Breast epithelium (tissue), 4 donors: ENCODE measurements around the gene ZNF576. TPM values are rescaled to one million over a fixed set of nuclear protein-coding genes. Genes with fewer than 3 reads are reported as not detected.
A peak's percentile ranks its signal among the peaks of the same experiment; 100 is the strongest.
"Not testable (repeated sequence)": the region's sequence is repeated elsewhere in the genome, so short reads cannot be mapped to it uniquely, and the experiment has no call there.

Source experiments
- DNase-seq, 2 donors: peaks; one replicate each; pipeline ENCODE4 v3.0.0-alpha.2; 2019; ENCODE audit warnings: low spot score in 2 of 2
- H3K27ac ChIP-seq, 2 donors: fragments of 200-600 bp; sonication (generic) in 1 of 2; one replicate each; pipeline ENCODE4 v1.5.1; 2016 to 2019; ENCODE audit warnings: mild to moderate bottlenecking in 1 of 2
- H3K27me3 ChIP-seq, 2 donors: fragments of 200-600 bp; sonication (generic) in 1 of 2; one replicate each; pipeline versions ENCODE4 v1.5.1 to v1.6.0; 2017 to 2019; ENCODE audit warnings: control low read depth in 1 of 2, mild to moderate bottlenecking in 1 of 2
- H3K36me3 ChIP-seq: fragments of 200-600 bp; one replicate; pipeline ENCODE4 v1.5.1; 2019
- H3K4me1 ChIP-seq, 2 donors: fragments of 200-600 bp; sonication (generic); one replicate each; pipeline ENCODE4 v1.5.1; 2016 to 2019; ENCODE audit warnings: control low read depth in 1 of 2
- H3K4me3 ChIP-seq, 3 donors: fragments of 200-600 bp; sonication (generic); 1 replicate in 2 of 3; 2 replicates in 1 of 3; pipeline ENCODE4 v1.5.1; 2016 to 2019; ENCODE audit warnings: mild to moderate bottlenecking in 3 of 3, moderate library complexity in 2 of 3
- H3K9me3 ChIP-seq, 2 donors: fragments of 200-600 bp; sonication (generic) in 1 of 2; one replicate each; pipeline ENCODE4 v1.5.1; 2016 to 2019; ENCODE audit warnings: control low read depth in 1 of 2
- CTCF ChIP-seq, 3 donors: fragments of 450-650 bp; IDR thresholded peaks; one replicate each; pipeline ENCODE4 v1.5.1; 2016 to 2017; ENCODE audit warnings: antibody characterized with exemption in 3 of 3, mild to moderate bottlenecking in 3 of 3, moderate library complexity in 3 of 3
- POLR2A ChIP-seq: fragments of 450-650 bp; IDR thresholded peaks from one replicate; pipeline ENCODE4 v1.6.1; 2016; ENCODE audit warnings: antibody characterized with exemption, mild to moderate bottlenecking, moderate library complexity
- POLR2AphosphoS5 ChIP-seq, 3 donors: sonication (generic); formaldehyde crosslinking; IDR thresholded peaks; one replicate each; pipeline ENCODE4 v1.6.1; 2017; ENCODE audit warnings: antibody characterized with exemption in 3 of 3
- intact Hi-C: fragments of 100-400 bp; cut with DNase I; formaldehyde crosslinking; loops from one replicate; pipeline ENCODE4 v1.15.1; 2023; ENCODE audit warnings: low total_unique reads
- total RNA-seq, 3 donors: library from RNA; depleted of rRNA; stranded (reverse); fragments of >200 nt; gene quantifications; one replicate each; pipeline ENCODE4 v1.1.0, GENCODE V29; 2016

The ZNF576 gene
- total RNA-seq, result 10 to 100 TPM; 14.2 to 18.0 (median 14.8) TPM

GRCh38 chr19:43595999-43596841, at the start of gene ZNF576, which contains the start of gene IRGQ:
TSS of gene ZNF576 (plus strand) at chr19:43596595. CDS start at chr19:43597109, 514 bp downstream.
TSS of gene IRGQ (minus strand) at chr19:43596134. CDS start at chr19:43595338, 796 bp downstream.
- H3K27ac ChIP-seq, result peak within 1 kb of the TSS; percentile 98
- no peaks in the 10 kb centered on the region for H3K27me3 ChIP-seq
- peak; percentile 100 for DNase-seq
- H3K36me3 ChIP-seq, result peaks cover 6% of the 10 kb centered on the region
- intact Hi-C loops, result loop anchor here (10.0 kb wide), 1 partner anchor 61 kb away; the partner anchor contains the start of gene ZNF575
- peaks cover 9 to 13% of the 10 kb centered on the region in 2 donors for H3K4me1 ChIP-seq
- H3K9me3 ChIP-seq, result no peaks in the 10 kb centered on the region
- TF ChIP-seq POLR2AphosphoS5 (IDR thresholded peaks at IDR 0.05), result peak; percentile 77 to 94 (median 85)
- peak in 2 of 3 donors; percentile 19 to 25 for TF ChIP-seq CTCF (IDR thresholded peaks at IDR 0.05)
- peak; percentile 75 for TF ChIP-seq POLR2A
- H3K4me3 ChIP-seq, result peak within 1 kb of the TSS; percentile 66 to 75 (median 71)

- H3K36me3 ChIP-seq, H3K9me3 ChIP-seq, intact Hi-C loops, H3K27me3 ChIP-seq, H3K27ac ChIP-seq, H3K4me1 ChIP-seq, H3K4me3 ChIP-seq, DNase-seq: not testable (repeated sequence)
These were observed 48.5 kb upstream of the ZNF576 start for GRCh38 chr19:43547926-43548325.

GRCh38 chr19:43548706-43549105, 47.7 kb upstream of the ZNF576 start:
- DNase-seq, result no peak
- Histone ChIP-seq H3K27ac (no peak overlapping the region), H3K36me3 (no peaks in the 10 kb centered on the region), H3K9me3 (no peaks in the 10 kb centered on the region), H3K4me3 (no peak overlapping the region), H3K27me3 (no peaks in the 10 kb centered on the region), H3K4me1 (no peaks in the 10 kb centered on the region)
- TF ChIP-seq POLR2AphosphoS5 (IDR thresholded peaks at IDR 0.05) (no peak), POLR2A (no peak), CTCF (IDR thresholded peaks at IDR 0.05) (no peak)
- intact Hi-C loops, result no loop called here

GRCh38 chr19:43551399-43552197, 44.8 kb upstream of the ZNF576 start:
- DNase-seq, result no peak
- intact Hi-C loops, result no loop called here
- Histone ChIP-seq H3K4me1 (no peaks in the 10 kb centered on the region), H3K9me3 (no peaks in the 10 kb centered on the region), H3K36me3 (no peaks in the 10 kb centered on the region), H3K27me3 (no peaks in the 10 kb centered on the region), H3K27ac (no peak overlapping the region), H3K4me3 (no peak overlapping the region)
- TF ChIP-seq POLR2AphosphoS5 (IDR thresholded peaks at IDR 0.05) (no peak), POLR2A (no peak), CTCF (IDR thresholded peaks at IDR 0.05) (no peak)

- DNase-seq, result no peak
- intact Hi-C loops, result no loop called here
- H3K4me1 ChIP-seq, result no peaks in the 10 kb centered on the region
- H3K4me3 ChIP-seq, result no peak overlapping the region
- no peaks in the 10 kb centered on the region for H3K9me3 ChIP-seq
- no peak overlapping the region for H3K27ac ChIP-seq
- H3K36me3 ChIP-seq, result no peaks in the 10 kb centered on the region
- TF ChIP-seq POLR2A (no peak), CTCF (IDR thresholded peaks at IDR 0.05) (no peak), POLR2AphosphoS5 (IDR thresholded peaks at IDR 0.05) (no peak)
- no peaks in the 10 kb centered on the region for H3K27me3 ChIP-seq
These were observed 44.3 kb upstream of the ZNF576 start for GRCh38 chr19:43552198-43552450.
